ENCODE measurements around the gene PTPRG.

PTPRG gene

GRCh38 chr3:62249855-62250543, 688.6 kb downstream of the PTPRG start:
- no peak for DNase-seq

GRCh38 chr3:62252438-62253157, 691.2 kb downstream of the PTPRG start:
- no peak for DNase-seq

- DNase-seq = no peak
These were observed 692.6 kb downstream of the PTPRG start for GRCh38 chr3:62253971-62254370.

GRCh38 chr3:62255758-62256157, 694.4 kb downstream of the PTPRG start:
- no peak for DNase-seq

- no peak for DNase-seq
These were observed 698.6 kb downstream of the PTPRG start for GRCh38 chr3:62259924-62260323.

GRCh38 chr3:62260655-62261054, 699.3 kb downstream of the PTPRG start:
- DNase-seq = no peak

- DNase-seq = no peak
These were observed 699.8 kb downstream of the PTPRG start for GRCh38 chr3:62261121-62261520.

- DNase-seq = no peak
These were observed 700.4 kb downstream of the PTPRG start for GRCh38 chr3:62261736-62262135.

GRCh38 chr3:62265528-62265927, 704.2 kb downstream of the PTPRG start:
- no peak for DNase-seq

- DNase-seq = no peak
These were observed 705.4 kb downstream of the PTPRG start for GRCh38 chr3:62266668-62267283.

GRCh38 chr3:62276658-62277180, 715.3 kb downstream of the PTPRG start:
- no peak for DNase-seq

- no peak for DNase-seq
These were observed 716.1 kb downstream of the PTPRG start for GRCh38 chr3:62277450-62277849.

GRCh38 chr3:62277986-62278385, 716.6 kb downstream of the PTPRG start:
- no peak for DNase-seq

GRCh38 chr3:62281726-62282125, 720.4 kb downstream of the PTPRG start:
- DNase-seq = no peak

- DNase-seq = no peak
These were observed 723.1 kb downstream of the PTPRG start for GRCh38 chr3:62284442-62284841.

GRCh38 chr3:62287392-62287927, 726.1 kb downstream of the PTPRG start:
- DNase-seq = no peak

- no peak for DNase-seq
These were observed 728.6 kb downstream of the PTPRG start for GRCh38 chr3:62289922-62290321.

- DNase-seq = no peak
These were observed 731.8 kb downstream of the PTPRG start for GRCh38 chr3:62293051-62293780.

- no peak for DNase-seq
These were observed 734.2 kb downstream of the PTPRG start for GRCh38 chr3:62295571-62295970.

- DNase-seq = no peak
These were observed 739.2 kb downstream of the PTPRG start for GRCh38 chr3:62300617-62301016.

GRCh38 chr3:62312201-62312600, 750.8 kb downstream of the PTPRG start:
- DNase-seq = no peak

GRCh38 chr3:62316525-62316924, 755.2 kb downstream of the PTPRG start:
- DNase-seq = no peak

GRCh38 chr3:62318365-62318751, 757.0 kb downstream of the PTPRG start:
- DNase-seq = no peak

Measured in T-helper 1 cell (primary cell).